CMK (cell line): ENCODE results near the gene CAMK2N1.
"Not testable (repeated sequence)": the region's sequence is repeated elsewhere in the genome, so short reads cannot be mapped to it uniquely, and the experiment has no call there.

ENCODE experiments used
- DNase-seq: peaks from one replicate; pipeline ENCODE4 v3.0.0-alpha.2; 2010; ENCODE audit warnings: low read depth

Gene CAMK2N1

DNA sequence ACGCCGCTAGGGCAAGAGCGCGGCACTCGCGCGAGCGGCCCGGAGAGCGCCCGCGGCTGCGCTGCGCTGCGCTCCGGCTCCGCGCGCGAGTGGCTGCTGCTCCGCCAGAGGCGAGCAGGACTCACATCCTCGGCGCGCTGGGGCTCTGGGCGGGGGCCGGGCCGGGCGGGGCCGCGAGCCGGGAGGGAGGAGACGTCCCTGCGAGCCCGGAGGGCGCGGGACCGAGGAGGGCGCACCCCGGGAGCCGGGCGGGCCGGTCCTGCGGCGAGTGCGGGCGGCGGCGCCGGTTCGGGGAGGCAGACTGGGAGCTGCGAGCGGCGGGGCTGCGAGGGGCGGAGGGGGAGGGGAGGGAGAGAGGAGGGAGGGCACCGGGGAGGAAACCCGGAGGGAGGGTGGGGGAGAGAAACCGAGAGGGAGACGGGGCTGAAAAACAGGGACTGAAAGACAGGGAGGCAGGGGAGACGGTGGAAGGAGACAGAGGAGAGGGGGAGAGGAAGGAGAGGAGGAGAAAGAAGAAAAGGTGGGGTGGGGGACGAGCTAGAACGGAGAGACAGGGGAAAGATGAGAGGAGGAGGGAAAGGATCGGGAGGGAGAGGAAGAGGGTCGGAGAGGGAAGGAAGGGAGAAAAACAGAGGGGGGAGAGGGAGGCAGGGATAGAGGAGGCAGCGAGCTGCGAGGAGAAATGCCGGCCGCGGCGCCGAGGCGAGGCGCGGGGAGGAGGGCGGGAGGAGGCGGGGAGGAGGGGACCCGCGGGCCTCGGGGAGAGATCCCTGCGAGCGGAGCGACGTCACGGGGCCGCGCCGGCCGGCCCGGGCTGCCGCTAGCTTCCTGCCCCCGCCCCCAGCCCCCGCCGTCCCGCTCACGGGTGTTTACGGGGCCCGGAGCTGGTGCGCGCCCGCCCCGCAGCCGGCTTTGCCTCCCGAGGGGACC lies at the start of gene CAMK2N1:
Gene CAMK2N1, minus strand, starts transcription at position 684 of the 930 bp plus-strand sequence. CDS start 831 bp downstream, outside the sequence.
- no peak for DNase-seq

DNA sequence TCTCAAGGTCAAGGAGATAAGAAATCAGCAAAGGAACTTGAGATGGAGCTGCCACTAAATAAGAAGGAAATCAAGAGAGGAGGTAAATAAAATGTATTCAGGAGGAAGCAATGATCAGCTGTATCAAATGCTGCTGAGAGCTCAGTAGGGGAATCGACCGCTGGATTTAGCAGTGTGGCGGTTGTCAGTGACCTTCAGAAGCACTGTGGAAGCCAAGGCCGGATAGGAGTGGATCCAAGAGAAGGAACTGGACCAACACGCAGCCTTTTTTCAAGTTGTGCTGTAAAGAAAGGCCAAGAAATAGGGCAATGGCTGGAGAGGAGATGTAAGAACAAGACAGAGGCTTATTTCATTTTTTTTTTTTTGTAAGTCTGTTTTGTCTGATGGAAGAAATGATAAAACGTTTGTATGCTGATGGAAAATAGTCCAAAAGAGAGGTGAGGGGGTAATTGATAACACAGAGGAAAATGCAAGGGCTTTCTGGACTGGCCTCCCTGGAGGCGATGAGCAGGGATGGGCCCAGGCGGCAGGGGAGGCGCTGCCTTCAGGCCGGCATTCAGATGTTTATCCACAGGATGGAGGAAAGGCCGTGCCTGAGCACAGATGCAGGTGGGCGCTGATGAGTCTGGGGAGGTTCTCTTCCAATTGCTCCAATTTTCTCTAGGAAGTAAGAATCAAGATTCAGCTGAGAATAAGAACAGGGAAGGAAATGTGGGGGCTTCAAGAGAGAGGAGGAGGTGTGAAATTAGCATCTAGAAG lies 48.8 kb upstream of the CAMK2N1 start:
- DNase-seq, result no peak

DNA sequence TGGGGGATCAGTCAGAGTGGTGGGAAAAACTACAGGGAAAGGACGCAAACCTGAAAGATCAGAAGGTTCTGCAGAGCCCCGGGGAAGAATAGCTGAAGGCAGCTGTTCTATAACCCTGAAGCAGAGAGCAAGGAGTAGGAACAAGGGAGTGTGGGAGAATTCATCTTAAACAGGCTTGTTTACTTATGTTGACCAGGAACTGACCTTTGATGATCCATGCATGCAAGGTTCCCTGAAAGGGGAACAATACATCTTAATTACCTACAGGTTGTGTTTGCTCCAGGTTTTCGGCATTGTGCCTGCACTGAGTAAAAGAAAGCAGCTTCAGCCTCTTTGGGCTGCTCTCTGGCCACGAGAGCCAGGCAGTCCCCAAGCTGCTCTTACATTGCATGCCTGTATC lies 47.6 kb upstream of the CAMK2N1 start:
- DNase-seq, result no peak

DNA sequence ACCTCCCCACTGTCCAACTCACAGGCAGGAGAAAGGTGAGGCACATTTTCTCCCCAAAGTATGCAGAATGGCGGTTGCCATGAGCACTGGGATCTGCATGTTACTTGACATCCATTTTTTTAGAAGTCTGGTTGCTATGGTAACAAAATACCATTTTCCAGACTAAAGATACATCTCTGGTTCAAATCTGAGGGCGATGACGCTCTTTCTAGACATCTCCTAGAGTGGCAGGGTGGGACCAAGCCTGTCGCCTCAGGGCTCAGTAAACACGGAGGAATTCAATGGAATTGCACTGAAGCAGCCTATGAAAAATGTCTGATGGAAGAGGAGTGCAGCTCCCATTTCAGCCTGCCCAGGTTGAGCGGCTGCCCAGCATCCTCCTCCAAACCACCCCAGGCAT lies 44.9 kb upstream of the CAMK2N1 start:
- DNase-seq, result no peak

DNA sequence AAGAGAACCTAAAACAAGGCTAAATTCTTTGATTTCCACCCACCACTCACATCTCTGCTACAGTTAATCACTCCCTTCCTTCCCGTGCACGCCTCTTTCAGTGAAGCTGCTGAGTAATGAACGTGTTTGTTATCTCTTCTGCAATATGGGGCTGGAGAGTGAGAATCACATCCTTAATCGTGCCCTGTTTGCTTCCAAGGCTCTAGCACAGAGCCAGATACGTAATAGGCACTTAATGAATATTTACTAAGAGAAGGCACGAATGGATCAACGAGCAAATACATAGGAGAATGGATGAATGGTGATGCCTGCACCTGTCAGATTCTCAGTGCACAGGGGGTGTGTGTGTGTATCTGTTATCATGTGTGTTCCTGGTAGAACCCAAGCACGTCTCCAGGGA lies 44.3 kb upstream of the CAMK2N1 start:
- DNase-seq, result peak; percentile 51

DNA sequence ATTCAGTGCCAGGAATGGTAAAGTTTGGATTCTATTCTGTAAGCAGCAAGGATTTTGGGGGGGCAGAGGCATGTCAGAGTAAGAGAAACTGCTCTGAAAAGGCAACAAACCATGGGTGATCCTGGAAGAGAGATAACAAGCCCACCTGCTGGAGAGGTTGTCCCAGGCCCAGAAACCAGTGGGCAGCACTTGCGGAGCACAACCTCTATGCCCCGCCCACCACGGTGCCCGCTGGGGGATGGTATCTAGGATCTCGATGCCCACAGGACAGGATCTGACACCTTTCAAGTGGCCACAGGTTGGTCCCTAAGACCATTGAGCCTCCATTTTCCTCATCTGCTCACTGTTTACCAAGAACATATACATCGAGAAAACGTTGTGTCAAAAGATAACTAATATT lies 42.2 kb upstream of the CAMK2N1 start:
- DNase-seq, result no peak

DNA sequence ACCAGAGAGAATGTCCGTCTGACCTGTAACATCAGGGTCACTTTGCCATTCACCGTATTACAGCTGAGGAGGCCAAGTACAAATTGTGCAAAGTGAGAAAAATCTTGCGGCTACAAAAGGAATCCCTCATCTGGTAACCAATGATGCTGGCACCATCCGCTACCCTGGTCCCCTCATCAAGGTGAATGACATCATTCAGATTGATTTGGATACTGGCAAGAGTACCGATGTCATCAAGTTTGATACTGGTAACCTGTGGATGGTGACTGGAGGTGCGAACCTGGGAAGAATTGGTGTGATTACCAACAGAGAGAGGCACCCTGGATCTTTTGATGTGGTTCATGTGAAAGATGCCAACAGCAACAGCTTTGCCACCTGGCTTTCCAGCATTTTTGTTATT lies 40.3 kb upstream of the CAMK2N1 start:
- no peak for DNase-seq

DNA sequence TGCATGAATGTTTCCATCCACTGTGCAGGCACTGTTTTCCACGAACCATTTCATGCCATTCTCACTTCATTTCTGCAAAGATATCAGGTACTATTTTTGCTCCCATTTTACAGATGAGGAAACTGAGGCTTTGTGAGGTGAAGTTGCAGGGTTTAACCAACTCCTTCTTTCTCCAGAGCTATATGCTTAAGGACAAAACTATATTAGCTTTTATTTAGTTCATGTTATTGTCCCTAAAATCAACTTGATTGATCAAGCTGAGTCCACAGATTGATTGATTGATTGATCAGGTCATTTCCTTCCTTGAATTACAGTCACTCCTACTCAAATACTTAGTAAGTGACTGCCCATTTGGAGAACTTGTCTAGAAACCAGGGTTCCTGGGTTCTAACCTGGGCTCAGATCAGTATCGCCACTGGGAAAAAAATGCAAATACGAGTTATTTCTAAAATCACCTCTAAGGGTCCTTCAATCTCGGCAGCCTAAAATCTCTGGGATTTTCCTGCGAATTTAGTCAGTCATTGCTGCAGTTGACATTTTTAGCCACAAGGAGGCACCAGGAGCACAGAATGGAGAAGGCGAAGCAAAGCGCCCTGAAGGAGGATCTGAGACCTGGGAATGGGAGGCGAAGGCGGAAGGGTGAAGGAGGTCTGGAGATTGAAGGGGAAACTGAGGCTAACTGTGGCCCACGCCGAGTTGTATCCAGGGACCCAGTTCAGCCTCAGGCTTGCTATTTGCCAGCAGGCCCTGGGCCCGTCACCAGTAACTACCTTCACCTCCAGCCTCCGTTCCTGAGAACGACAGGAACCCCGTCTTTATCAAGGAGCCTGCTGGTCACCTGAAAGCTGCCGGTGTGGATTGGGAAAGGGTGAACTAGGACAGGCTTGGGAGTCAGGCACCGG lies 36.2 kb upstream of the CAMK2N1 start:
- DNase-seq, result peak; percentile 83

DNA sequence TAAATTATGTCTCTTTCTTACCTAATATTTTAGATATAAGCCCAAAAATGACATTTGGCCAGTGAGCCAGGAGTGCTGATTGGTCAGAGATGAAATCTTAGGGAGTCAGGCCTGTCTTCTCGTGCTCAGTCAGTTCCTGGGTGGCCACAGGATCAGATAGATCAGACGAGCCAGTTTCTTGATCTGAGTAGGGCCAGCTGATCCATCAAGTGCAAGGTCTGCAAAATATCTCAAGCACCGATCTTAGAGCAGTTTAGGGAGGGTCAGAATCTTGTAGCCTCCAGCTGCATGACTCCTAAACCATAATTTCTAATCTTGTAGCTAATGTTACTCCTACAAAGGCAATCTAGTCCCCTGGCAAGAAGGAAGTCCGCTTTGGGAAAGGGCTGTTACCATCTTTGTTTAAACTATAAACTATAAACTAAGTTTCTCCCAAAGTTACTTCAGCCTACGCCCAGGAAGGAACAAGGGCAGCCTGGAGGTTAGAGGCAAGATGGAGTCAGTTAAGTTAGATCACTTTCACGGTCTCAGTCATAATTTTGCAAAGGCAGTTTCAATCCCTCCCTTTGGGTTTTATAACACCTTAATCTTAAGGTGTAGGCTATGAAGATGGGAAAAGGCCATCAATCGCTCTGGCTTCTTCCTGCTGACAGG lies 33.7 kb upstream of the CAMK2N1 start:
- not testable (repeated sequence) for DNase-seq

DNA sequence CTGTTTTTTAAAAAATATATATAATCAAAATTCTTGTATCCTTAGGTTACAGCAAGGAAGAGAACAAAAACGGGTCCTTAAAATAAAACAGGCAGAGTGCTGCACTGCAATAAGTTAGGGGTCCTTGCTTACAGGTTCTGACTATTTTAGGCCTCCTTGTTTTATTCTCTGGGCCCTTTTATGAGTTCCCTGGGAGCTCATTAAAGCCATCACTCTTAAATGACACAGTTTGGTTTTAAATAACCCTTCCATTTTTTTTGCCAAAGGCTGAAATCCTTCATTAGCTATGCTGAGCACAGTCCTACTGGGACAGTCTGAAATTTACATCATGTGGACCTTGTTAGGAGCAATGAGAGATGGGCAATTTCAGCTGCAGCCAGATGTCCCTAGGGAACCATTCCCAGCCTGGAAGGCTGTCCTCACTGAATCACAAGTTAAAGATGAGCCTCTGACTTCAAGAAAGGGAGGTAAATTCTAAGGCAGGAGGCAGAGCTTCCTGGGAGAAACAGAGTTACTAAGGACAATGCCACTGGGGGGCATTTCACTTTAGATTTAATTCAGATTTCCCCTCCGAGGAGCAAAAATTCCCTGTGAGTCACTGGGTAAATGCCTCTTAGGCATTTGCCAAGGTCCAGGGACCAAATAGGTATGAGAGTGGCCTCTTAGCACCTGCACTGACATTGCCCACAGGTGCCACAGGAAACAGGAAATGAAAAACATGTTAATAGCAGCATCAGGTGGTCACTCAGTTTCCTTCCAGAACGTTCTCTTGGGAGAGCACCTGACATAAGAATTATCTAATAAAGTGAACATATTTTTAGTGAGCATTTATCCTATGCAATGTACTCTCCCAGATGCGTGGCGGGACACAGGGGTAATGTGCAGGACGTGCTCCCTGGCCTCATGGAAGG lies 25.8 kb upstream of the CAMK2N1 start:
- DNase-seq, result no peak

DNA sequence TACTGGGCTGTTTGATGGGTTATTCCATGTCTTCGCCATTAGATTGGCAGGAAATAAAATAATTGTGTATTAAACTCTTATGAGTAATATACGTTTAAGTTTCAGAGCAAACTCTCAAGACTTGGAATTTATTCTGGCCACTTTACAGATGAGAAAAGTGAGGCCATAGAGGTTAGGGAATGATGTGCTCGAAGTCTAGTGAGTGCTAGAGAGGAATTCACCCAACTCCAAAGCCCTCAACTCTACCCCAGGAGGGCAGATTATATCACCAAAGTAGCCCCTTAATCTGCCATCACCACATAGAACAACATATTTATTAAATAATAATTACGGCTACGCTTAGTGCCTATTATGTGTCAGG lies 22.4 kb upstream of the CAMK2N1 start:
- no peak for DNase-seq

DNA sequence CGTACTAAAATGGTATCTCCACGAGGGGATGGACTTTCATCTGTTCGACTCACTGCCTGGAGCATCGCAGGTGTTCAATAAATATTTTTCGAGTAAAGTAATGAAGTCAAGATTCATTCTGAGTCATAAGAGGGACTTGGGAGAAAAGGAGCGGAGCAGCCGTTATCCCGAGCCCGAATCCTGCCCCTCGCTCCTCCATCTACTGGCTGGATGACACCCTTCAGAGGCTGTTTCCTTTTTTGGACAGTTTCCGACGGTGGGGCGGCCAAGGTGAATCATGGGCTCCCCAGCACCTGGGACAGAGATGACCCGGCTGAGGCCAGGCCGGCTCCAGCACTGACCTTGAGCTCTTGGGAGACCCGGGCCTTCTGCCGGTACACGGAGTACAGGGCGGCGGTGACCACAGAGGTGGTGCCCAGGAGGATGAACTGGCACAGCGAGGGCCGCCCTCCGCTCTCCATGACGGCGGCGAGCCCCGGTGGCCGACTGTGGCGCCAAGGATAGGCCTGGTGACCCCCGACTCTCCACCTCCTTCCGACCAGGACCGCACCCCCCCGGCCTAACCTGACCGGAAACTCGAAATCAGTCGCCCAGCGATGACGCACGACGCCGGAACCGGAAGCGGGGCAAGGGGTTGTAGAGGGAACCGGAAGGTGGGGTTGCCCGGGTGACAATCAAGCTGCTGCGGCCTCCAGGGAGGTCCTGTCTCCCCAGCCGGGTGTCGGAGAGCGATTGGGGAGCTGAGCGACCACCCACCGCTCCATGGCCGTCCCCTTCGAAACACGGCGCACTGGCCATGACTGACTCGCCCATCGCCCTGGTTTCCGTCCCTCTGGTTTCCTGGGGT lies 21.8 kb upstream of the CAMK2N1 start, which contains the start of gene MUL1:
Gene MUL1, minus strand, starts transcription at position 588 of the 847 bp plus-strand sequence. Its CDS starts 127 bp downstream, at position 461.
- DNase-seq, result peak; percentile 94

DNA sequence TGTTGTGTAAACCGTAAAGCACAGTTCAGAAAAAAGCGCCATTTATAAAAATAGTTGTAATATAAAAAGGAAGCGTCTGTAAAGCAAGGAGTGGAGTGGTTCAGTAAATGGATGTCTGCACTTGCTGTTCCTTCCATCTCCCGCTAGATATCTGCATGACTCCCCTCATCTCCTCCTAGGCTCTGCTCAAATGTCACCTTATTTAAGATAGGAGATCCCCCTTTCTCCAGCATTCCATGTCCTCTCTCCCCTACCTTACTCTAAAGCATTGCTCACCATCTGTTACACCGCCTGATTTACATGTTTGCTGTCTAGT lies 21.2 kb upstream of the CAMK2N1 start:
- no peak for DNase-seq

DNA sequence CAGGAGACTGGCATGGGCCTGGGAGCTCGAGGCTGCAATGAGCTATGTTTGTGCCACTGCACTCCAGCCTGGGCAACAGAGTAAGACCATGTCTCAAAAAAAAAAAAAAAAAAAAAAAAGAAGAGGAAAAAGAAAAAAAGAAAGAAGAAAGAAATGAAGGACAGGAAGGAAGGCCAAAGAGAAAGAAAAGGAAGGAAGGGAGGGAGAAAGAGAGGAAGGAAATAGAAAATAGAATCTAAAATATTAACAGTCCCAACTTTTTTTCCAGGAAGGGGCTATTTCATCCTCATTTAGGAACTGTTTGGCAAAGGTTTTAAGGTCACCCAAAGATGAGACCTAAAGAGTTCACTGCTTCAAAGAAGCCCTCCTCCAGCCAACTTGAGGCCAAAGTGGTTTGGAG lies 19.5 kb upstream of the CAMK2N1 start:
- no peak for DNase-seq

DNA sequence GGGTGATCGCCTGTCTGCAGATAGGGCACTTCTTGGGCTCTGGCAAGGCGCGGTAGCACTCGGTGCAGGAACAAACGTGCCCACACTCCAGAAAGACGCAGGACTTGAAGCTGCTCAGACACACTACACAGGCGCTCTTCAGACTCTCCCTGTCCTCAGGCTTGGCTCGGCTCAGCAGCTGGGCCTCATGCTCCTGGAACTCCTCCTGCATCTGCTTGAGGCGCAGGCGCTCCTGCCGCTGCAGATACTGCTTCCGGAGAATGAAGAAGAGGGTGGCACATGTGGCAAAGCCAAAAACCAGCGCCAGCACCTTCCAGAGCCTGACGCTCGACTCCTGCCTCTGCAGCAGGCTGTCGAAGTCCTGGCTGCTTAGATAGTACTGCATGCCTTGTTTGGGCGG lies 14.7 kb upstream of the CAMK2N1 start:
- DNase-seq, result no peak

DNA sequence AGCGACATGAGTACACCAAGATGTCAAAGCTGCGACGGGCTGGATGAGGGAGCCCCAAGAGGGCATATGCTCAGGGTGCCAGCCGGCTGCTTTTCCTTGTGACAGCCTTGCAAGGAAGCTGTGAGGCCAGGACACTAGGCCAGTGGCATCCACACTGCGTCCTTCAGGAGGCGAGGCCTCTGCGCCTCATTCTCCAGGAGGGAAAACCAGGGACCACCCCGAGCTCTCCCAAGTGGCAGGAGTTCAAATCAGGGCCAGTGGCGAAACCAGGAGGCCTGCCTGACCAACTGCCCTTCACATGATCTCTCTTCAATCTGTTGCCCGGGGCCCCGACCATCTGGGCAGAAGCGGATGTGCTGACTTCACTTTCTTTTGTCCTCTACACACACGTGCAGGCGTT lies 13.7 kb upstream of the CAMK2N1 start:
- no peak for DNase-seq

DNA sequence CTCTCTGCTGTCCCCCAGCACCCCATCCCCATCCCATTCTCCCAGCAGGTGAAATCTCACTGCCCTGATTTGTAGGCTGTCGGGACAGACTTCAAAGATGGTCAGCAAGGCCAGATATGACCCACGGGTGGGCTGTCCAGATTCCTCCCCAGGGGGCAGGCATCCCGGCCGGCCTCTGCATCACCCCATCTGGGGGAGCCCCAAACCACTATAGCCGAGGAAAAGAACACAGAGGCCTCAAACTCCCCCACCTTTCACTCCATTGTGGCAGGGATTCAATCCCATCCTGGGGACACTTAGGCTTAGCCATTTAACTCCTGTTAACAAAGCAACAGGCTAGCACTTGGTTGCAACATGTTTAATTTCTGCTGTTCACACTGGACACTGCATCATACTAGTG lies 13.1 kb upstream of the CAMK2N1 start:
- DNase-seq, result no peak

DNA sequence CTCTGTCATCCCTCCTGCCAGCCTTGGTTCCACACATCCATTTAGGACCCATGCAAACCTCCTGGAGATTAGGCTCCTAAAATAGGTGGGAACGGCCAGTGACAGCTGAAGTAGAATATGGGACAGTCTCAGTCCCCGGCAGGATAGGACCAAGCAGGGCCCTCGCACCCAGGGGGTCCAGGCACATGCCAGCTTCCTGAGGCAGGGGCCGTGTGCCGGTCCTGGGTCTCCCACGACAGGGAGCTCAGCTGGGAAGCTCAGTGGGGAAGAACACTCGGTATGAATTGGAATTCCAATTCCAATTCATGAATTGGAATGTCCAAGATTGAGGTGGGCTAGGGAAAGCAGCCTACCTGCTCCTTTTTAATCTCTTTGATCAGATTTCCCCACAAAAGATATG lies 12.1 kb upstream of the CAMK2N1 start:
- no peak for DNase-seq

DNA sequence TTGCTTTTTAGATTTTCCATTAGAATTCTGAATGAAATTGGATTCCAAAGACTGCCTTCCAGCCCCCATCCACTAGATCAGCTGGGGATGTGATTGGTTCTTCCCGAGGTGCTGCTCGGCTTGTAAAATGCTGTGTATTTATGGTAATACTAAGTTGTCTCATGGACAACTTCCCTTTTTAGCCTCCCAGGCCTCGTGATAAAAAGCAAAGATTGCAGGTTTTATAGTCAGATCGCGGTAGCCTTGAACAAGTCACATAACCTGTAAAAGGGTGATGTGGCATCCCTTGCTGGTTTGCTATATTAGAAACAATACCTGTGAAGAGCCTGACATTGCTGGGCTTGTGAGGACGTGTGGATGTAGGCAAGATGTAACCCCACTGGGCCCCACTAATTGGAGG lies 11.5 kb upstream of the CAMK2N1 start:
- DNase-seq, result no peak
